CD4-positive, alpha-beta T cell treated with Interferon gamma for 1 hour (primary cell): Measurements from ENCODE around the gene CFAP43.

Experiments
- DNase-seq: peaks from one replicate; pipeline ENCODE4 v3.0.0-alpha.2; 2020

Gene CFAP43

GRCh38 chr10:104231784-104232612 is at the start of gene CFAP43:
CFAP43 (minus strand) TSS chr10:104232364; CDS start chr10:104232246, 118 bp downstream.
- peak; percentile 98 for DNase-seq

- DNase-seq = no peak
Measured at GRCh38 chr10:104281694-104282093, 49.5 kb upstream of the CFAP43 start.

GRCh38 chr10:104279550-104280259 is 47.5 kb upstream of the CFAP43 start:
- no peak for DNase-seq

- DNase-seq = no peak
Measured at GRCh38 chr10:104277785-104278184, 45.6 kb upstream of the CFAP43 start.

- DNase-seq = no peak
Measured at GRCh38 chr10:104276192-104276591, 44.0 kb upstream of the CFAP43 start.

- DNase-seq = peak; percentile 37
Measured at GRCh38 chr10:104274762-104275721, 42.9 kb upstream of the CFAP43 start.

- DNase-seq = no peak
Measured at GRCh38 chr10:104273899-104274575, 41.9 kb upstream of the CFAP43 start.

- DNase-seq = no peak
Measured at GRCh38 chr10:104273286-104273685, 41.1 kb upstream of the CFAP43 start.

GRCh38 chr10:104268713-104269645 is 36.8 kb upstream of the CFAP43 start, which contains the start of gene GSTO2:
GSTO2 (plus strand) TSS chr10:104269184; CDS start chr10:104274916, 5,732 bp downstream.
- peak; percentile 99 for DNase-seq

- DNase-seq = no peak
Measured at GRCh38 chr10:104268405-104268712, 36.2 kb upstream of the CFAP43 start.

- DNase-seq = no peak
Measured at GRCh38 chr10:104267721-104268404, 35.7 kb upstream of the CFAP43 start.

- DNase-seq = no peak
Measured at GRCh38 chr10:104264783-104265182, 32.6 kb upstream of the CFAP43 start.

- no peak for DNase-seq
Measured at GRCh38 chr10:104262055-104262454, 29.9 kb upstream of the CFAP43 start.

- DNase-seq = no peak
Measured at GRCh38 chr10:104260775-104261115, 28.6 kb upstream of the CFAP43 start.

GRCh38 chr10:104259999-104260774 is 28.0 kb upstream of the CFAP43 start:
- no peak for DNase-seq

GRCh38 chr10:104259456-104259855 is 27.3 kb upstream of the CFAP43 start:
- no peak for DNase-seq

GRCh38 chr10:104258209-104258608 is 26.0 kb upstream of the CFAP43 start:
- no peak for DNase-seq

- no peak for DNase-seq
Measured at GRCh38 chr10:104257235-104257634, 25.1 kb upstream of the CFAP43 start.

- DNase-seq = no peak
Measured at GRCh38 chr10:104256335-104256961, 24.3 kb upstream of the CFAP43 start.
